HG02623 (cell line): ENCODE data around the gene LHFPL6.

Experiments
- ATAC-seq: cut with Tn5 transposase; IDR thresholded peaks from one replicate; pipeline ENCODE4 v1.9.1; 2021; ENCODE audit warnings: moderate library complexity; ENCODE audit not compliant: unreplicated experiment

Gene LHFPL6

GRCh38 chr13:39557285-39557955 is 45.6 kb downstream of the LHFPL6 start:
- ATAC-seq = no peak

- no peak for ATAC-seq
These were observed 46.1 kb downstream of the LHFPL6 start for GRCh38 chr13:39556866-39557265.

- no peak for ATAC-seq
These were observed 48.6 kb downstream of the LHFPL6 start for GRCh38 chr13:39554371-39554770.

GRCh38 chr13:39552246-39552645 is 50.7 kb downstream of the LHFPL6 start:
- ATAC-seq = no peak

- no peak for ATAC-seq
These were observed 52.1 kb downstream of the LHFPL6 start for GRCh38 chr13:39550931-39551330.

- ATAC-seq = no peak
These were observed 55.9 kb downstream of the LHFPL6 start for GRCh38 chr13:39547108-39547507.

- no peak for ATAC-seq
These were observed 60.6 kb downstream of the LHFPL6 start for GRCh38 chr13:39542361-39542760.

- ATAC-seq = no peak
These were observed 61.9 kb downstream of the LHFPL6 start for GRCh38 chr13:39540929-39541605.

- ATAC-seq = no peak
These were observed 63.9 kb downstream of the LHFPL6 start for GRCh38 chr13:39538816-39539790.

GRCh38 chr13:39536906-39537305 is 66.1 kb downstream of the LHFPL6 start:
- ATAC-seq = no peak

- no peak for ATAC-seq
These were observed 66.7 kb downstream of the LHFPL6 start for GRCh38 chr13:39536274-39536673.

- no peak for ATAC-seq
These were observed 69.3 kb downstream of the LHFPL6 start for GRCh38 chr13:39533651-39534150.

- no peak for ATAC-seq
These were observed 71.3 kb downstream of the LHFPL6 start for GRCh38 chr13:39531646-39532045.

- no peak for ATAC-seq
These were observed 72.1 kb downstream of the LHFPL6 start for GRCh38 chr13:39530916-39531315.

GRCh38 chr13:39528661-39528980 is 74.4 kb downstream of the LHFPL6 start:
- ATAC-seq = no peak

- ATAC-seq = no peak
These were observed 74.9 kb downstream of the LHFPL6 start for GRCh38 chr13:39527961-39528660.

GRCh38 chr13:39527301-39527700 is 75.7 kb downstream of the LHFPL6 start:
- ATAC-seq = no peak

GRCh38 chr13:39526499-39526898 is 76.5 kb downstream of the LHFPL6 start:
- no peak for ATAC-seq

GRCh38 chr13:39525506-39525905 is 77.5 kb downstream of the LHFPL6 start:
- ATAC-seq = no peak

- no peak for ATAC-seq
These were observed 78.2 kb downstream of the LHFPL6 start for GRCh38 chr13:39524795-39525194.

GRCh38 chr13:39522329-39522728 is 80.7 kb downstream of the LHFPL6 start:
- ATAC-seq = no peak
